K562 (cell line): ENCODE data around the gene CD276.

ENCODE experiments used
- CHD1 ChIP-seq: fragments of 200-600 bp; sonication (generic); IDR thresholded peaks from one replicate; pipeline ENCODE4 v1.6.1; 2012; ENCODE audit warnings: mild to moderate bottlenecking, moderate library complexity, low read length, inconsistent platforms
- CTCF ChIP-seq, 3 experiments: IDR thresholded peaks in 2 of 3; conservative IDR thresholded peaks in 1 of 3; 2 replicates each; pipeline ENCODE4 v1.5.1; 2011 to 2012; ENCODE audit warnings: low read length in 3 of 3, mild to moderate bottlenecking in 3 of 3, control low read depth in 2 of 3, improper control_type of control experiment in 1 of 3, inconsistent platforms in 1 of 3, low read depth in 1 of 3, mixed read lengths in 1 of 3, moderate library complexity in 1 of 3; ENCODE audit not compliant: insufficient read depth in 2 of 3
- E2F1 ChIP-seq: sonication (generic); formaldehyde crosslinking; IDR thresholded peaks from 2 replicates; pipeline ENCODE4 v1.8.1; 2023; ENCODE audit warnings: mild to moderate bottlenecking, missing genetic modification reagents, moderate library complexity
- FOXJ3 ChIP-seq: sonication (generic); formaldehyde crosslinking; IDR thresholded peaks from 2 replicates; pipeline ENCODE4 v1.4.0; 2020; ENCODE audit warnings: mild to moderate bottlenecking, missing genetic modification reagents
- HDAC6 ChIP-seq: IDR thresholded peaks from 2 replicates; pipeline ENCODE4 v1.6.1; 2012; ENCODE audit warnings: low read depth, mild to moderate bottlenecking, control low read depth, inconsistent platforms, low read length, moderate library complexity
- HMGXB4 ChIP-seq: sonication (generic); formaldehyde crosslinking; IDR thresholded peaks from 2 replicates; pipeline ENCODE4 v1.8.1; 2023; ENCODE audit warnings: mild to moderate bottlenecking, missing genetic modification reagents
- MTA2 ChIP-seq: fragments of 450-650 bp; IDR thresholded peaks from 2 replicates; pipeline ENCODE4 v1.6.1; 2016; ENCODE audit warnings: low read depth
- POLR2A ChIP-seq: fragments of 450-650 bp; conservative IDR thresholded peaks from 2 replicates; pipeline ENCODE4 v1.6.1; 2016
- PRDM10 ChIP-seq: fragments of 450-650 bp; IDR thresholded peaks from 2 replicates; pipeline ENCODE4 v1.6.1; 2018; ENCODE audit not compliant: partially characterized antibody
- SMAD2 ChIP-seq: fragments of 150-350 bp; IDR thresholded peaks from 2 replicates; pipeline ENCODE4 v1.6.1; 2014; ENCODE audit warnings: low read depth, mild to moderate bottlenecking, low read length
- SMAD3 ChIP-seq: fragments of 450-650 bp; formaldehyde crosslinking; conservative IDR thresholded peaks from 2 replicates; pipeline ENCODE4 v1.4.0; 2020; ENCODE audit warnings: mild to moderate bottlenecking
- SRSF1 ChIP-seq: fragments of 200-400 bp; formaldehyde crosslinking; IDR thresholded peaks from 2 replicates; pipeline ENCODE4 v1.6.1; 2017; ENCODE audit warnings: mild to moderate bottlenecking, low read depth, low read length, moderate library complexity
- ZNF431 ChIP-seq: sonication (generic); formaldehyde crosslinking; IDR thresholded peaks from 2 replicates; pipeline ENCODE4 v1.8.0; 2022; ENCODE audit warnings: mild to moderate bottlenecking, missing genetic modification reagents
- ZNF780A ChIP-seq: fragments of 250-450 bp; sonication (Bioruptor Pico); IDR thresholded peaks from 2 replicates; pipeline ENCODE4 v1.5.0; 2021; ENCODE audit warnings: mild to moderate bottlenecking

GRCh38 chr15:73711526-73711925 lies 27.3 kb downstream of the CD276 start:
- no peak for TF ChIP-seq HDAC6
- no peak for TF ChIP-seq SRSF1
- TF ChIP-seq ZNF780A: no peak
- no peak for TF ChIP-seq ZNF431 (CRISPR knock-in tag)
- TF ChIP-seq SMAD2: no peak
- TF ChIP-seq E2F1 (CRISPR knock-in tag): no peak
- TF ChIP-seq HMGXB4: no peak
- TF ChIP-seq POLR2A: no peak
- no peak for TF ChIP-seq MTA2
- no peak for TF ChIP-seq FOXJ3 (CRISPR knock-in tag)
- no peak for TF ChIP-seq SMAD3
- no peak for TF ChIP-seq CHD1
- no peak for TF ChIP-seq PRDM10
- TF ChIP-seq CTCF (IDR thresholded peaks at IDR 0.05 in 2 of 3, conservative IDR thresholded peaks at IDR 0.05 in 1 of 3; ENCODE audit: insufficient read depth in 2 of 3, low read depth in 1 of 3, low read length in 3 of 3): no peak
